Astrocyte of the spinal cord (primary cell): Measurements from ENCODE around the gene ONECUT3.
"Not testable (repeated sequence)": the region's sequence is repeated elsewhere in the genome, so short reads cannot be mapped to it uniquely, and the experiment has no call there.

Source experiments
- DNase-seq: peaks from one replicate; pipeline ENCODE4 v3.0.0; 2011; ENCODE audit warnings: low read depth, low spot score
- H3K4me3 ChIP-seq: 2 replicates; pipeline ENCODE4 v1.5.1; 2011; ENCODE audit warnings: low read depth, mild to moderate bottlenecking, low read length, moderate library complexity
- CTCF ChIP-seq: IDR thresholded peaks from 2 replicates; pipeline ENCODE4 v1.5.1; 2012; ENCODE audit warnings: low read depth, mild to moderate bottlenecking, low read length, inconsistent platforms
- in situ Hi-C: cut with HindIII; loops from 2 replicates; pipeline ENCODE4 v1.10.0; 2017; ENCODE audit warnings: low sequenced_read_pairs

ONECUT3 gene

DNA sequence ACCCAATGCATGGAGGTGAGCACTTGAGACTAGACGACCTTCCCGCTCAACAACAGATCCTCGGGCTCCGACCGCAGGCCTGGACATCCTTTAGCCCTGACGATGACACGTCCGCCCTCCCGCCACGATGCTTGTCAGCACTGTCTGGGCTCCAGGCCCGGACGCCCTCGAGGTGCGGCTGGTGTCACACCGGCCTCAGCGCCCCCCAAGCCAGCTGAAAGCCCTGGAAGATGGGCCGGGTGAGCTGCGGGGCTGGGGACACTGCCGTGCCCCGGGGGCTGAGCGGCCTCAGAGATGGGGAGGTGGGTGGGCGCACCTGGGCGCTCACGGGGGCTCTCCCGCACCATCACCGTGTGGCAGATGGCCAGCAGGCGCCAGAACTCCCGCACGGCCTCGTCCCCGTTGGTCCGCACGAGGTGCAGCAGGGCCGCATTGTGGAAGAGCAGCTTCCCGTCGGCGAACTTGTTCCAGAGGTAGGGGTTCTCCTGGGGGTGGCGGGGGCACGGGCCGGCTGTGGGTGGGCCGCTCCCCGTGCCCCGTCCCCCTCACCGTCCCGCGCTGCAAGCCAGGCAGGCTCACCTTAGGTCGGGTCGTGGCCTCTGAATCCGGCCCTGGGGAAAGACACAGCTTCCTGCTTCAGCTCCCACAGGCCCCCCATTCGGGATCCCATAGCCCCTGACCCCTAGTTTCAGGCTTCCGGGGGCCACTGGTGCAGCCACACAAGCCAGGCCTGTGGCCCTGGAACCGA, 43.3 kb downstream of the ONECUT3 start:
- in situ Hi-C loops, result no loop called here
- TF ChIP-seq CTCF, result no peak
- H3K4me3 ChIP-seq, result no peak overlapping the region
- no peak for DNase-seq

DNA sequence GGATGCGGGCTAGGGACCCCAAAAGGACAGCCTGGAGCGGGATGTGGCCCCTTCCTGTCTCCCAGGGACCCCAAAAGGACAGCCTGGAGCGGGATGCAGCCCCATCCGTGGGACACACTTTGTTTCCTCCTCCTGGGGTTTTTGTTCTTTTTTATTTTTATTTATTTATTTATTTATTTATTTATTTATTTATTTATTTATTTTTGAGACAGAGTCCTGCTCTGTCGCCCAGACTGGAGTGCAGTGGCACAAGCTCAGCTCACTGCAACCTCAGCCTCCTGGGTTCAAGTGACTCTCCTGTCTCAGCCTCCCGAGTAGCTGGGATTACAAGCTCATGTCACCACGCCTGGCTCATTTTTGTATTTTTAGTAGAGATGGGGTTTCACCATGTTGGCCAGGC, 44.0 kb downstream of the ONECUT3 start:
- in situ Hi-C loops, DNase-seq, H3K4me3 ChIP-seq: not testable (repeated sequence)

GRCh38 chr19:1799695-1800342, 46.5 kb downstream of the ONECUT3 start:
- no peak for DNase-seq
- in situ Hi-C loops, result no loop called here
- TF ChIP-seq CTCF, result no peak
- no peak overlapping the region for H3K4me3 ChIP-seq

DNA sequence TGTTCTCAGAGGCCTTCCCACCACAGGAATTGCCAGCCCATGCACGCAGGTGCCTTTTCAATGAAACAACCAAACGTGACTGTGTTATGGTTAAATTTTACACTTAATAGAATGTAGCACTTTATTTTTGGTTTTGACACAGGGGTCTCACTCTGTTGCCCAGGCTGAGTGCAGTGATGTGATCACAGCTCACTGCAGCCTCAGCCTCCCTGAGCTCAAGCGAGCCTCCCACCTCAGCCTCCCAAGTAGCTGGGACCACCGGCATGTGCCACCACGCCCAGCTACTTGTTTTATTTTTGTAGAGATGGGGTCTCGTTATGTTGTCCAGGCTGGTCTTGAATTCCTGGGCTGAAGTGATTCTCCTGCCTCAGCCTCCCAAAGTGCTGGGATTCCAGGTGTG, 51.6 kb downstream of the ONECUT3 start:
- in situ Hi-C loops, result no loop called here
- H3K4me3 ChIP-seq, result no peak overlapping the region
- DNase-seq, result no peak
- TF ChIP-seq CTCF, result no peak

- no peak for TF ChIP-seq CTCF
- no peak overlapping the region for H3K4me3 ChIP-seq
- DNase-seq, result no peak
- in situ Hi-C loops, result no loop called here
Measured at GRCh38 chr19:1805401-1806183, 52.3 kb downstream of the ONECUT3 start.

- no peak for DNase-seq
- TF ChIP-seq CTCF, result no peak
- in situ Hi-C loops, result no loop called here
- H3K4me3 ChIP-seq, result no peak overlapping the region
Measured at GRCh38 chr19:1806184-1807029, 53.1 kb downstream of the ONECUT3 start.
